HL-60 (cell line): ENCODE results near the gene EGFL8.

Source experiments
- POLR2AphosphoS5 ChIP-seq: IDR thresholded peaks from 2 replicates; pipeline ENCODE4 v1.6.1; 2012; ENCODE audit warnings: low read depth
- TF ChIP-seq, protein P1 (sequence below): IDR thresholded peaks from one replicate; pipeline ENCODE4 v1.5.1; 2011; ENCODE audit warnings: low read length, control low read depth, inconsistent platforms; ENCODE audit not compliant: insufficient read depth

DNA sequence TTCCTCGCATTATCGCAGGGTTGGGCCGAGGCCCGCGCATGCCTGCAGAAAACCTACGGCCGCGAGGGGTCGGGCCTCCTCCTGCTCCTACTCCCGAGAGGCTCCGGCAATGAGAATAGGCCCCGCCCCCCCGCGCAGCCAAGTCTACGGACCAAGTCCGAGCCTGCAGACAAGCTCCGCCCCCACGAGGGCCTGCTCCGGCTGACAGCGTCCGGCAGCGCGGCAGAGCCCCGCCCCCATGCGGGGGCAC, 31.2 kb downstream of the EGFL8 start:
- TF ChIP-seq, protein P1, sequence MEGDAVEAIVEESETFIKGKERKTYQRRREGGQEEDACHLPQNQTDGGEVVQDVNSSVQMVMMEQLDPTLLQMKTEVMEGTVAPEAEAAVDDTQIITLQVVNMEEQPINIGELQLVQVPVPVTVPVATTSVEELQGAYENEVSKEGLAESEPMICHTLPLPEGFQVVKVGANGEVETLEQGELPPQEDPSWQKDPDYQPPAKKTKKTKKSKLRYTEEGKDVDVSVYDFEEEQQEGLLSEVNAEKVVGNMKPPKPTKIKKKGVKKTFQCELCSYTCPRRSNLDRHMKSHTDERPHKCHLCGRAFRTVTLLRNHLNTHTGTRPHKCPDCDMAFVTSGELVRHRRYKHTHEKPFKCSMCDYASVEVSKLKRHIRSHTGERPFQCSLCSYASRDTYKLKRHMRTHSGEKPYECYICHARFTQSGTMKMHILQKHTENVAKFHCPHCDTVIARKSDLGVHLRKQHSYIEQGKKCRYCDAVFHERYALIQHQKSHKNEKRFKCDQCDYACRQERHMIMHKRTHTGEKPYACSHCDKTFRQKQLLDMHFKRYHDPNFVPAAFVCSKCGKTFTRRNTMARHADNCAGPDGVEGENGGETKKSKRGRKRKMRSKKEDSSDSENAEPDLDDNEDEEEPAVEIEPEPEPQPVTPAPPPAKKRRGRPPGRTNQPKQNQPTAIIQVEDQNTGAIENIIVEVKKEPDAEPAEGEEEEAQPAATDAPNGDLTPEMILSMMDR = no peak
- TF ChIP-seq POLR2AphosphoS5 = no peak
